Endodermal cell (in vitro differentiated cells): Measurements from ENCODE around the gene DOP1A. TPM values are rescaled to one million over a fixed set of nuclear protein-coding genes. Genes with fewer than 3 reads are reported as not detected.

Source experiments
- DNase-seq: peaks from one replicate; pipeline ENCODE4 v3.0.0-alpha.2; 2017
- H3K27ac ChIP-seq: 2 replicates; pipeline ENCODE4 v1.5.1; 2013; ENCODE audit warnings: mild to moderate bottlenecking, low read depth, low read length, moderate library complexity
- H3K27me3 ChIP-seq: 2 replicates; pipeline ENCODE4 v1.6.1; 2013; ENCODE audit warnings: mild to moderate bottlenecking, low read length, moderate library complexity; ENCODE audit not compliant: insufficient read depth, control insufficient read depth, poor library complexity, severe bottlenecking
- H3K36me3 ChIP-seq: 2 replicates; pipeline ENCODE4 v1.7.0; 2013; ENCODE audit warnings: mild to moderate bottlenecking, low read length, moderate library complexity; ENCODE audit not compliant: control insufficient read depth, insufficient read depth
- H3K4me1 ChIP-seq: one replicate; pipeline ENCODE4 v1.7.0; 2013; ENCODE audit warnings: low read length; ENCODE audit not compliant: control insufficient read depth, insufficient read depth
- H3K4me3 ChIP-seq: 2 replicates; pipeline ENCODE4 v1.5.1; 2013; ENCODE audit warnings: mild to moderate bottlenecking, low read length, moderate library complexity
- H3K9ac ChIP-seq: 2 replicates; pipeline ENCODE4 v1.6.1; 2013; ENCODE audit warnings: mild to moderate bottlenecking, low read length, moderate library complexity; ENCODE audit not compliant: poor library complexity, severe bottlenecking; ENCODE audit errors: extremely low read depth
- H3K9me3 ChIP-seq: 2 replicates; pipeline ENCODE4 v1.6.1; 2013; ENCODE audit warnings: mild to moderate bottlenecking, low read length, moderate library complexity; ENCODE audit not compliant: control insufficient read depth
- H3K27ac Mint-ChIP-seq: 2 replicates; pipeline ENCODE4 v1.8.0; 2020; ENCODE audit warnings: mixed read lengths
- H3K27me3 Mint-ChIP-seq: 2 replicates; pipeline ENCODE4 v1.8.0; 2021; ENCODE audit warnings: mild to moderate bottlenecking, mixed read lengths; ENCODE audit not compliant: insufficient read depth
- H3K36me3 Mint-ChIP-seq: 2 replicates; pipeline ENCODE4 v1.8.0; 2020; ENCODE audit warnings: low read depth, mixed read lengths
- H3K4me1 Mint-ChIP-seq: 2 replicates; pipeline ENCODE4 v1.8.0; 2020; ENCODE audit warnings: mixed read lengths
- H3K4me3 Mint-ChIP-seq: 2 replicates; pipeline ENCODE4 v1.8.0; 2020; ENCODE audit warnings: mild to moderate bottlenecking, moderate library complexity, mixed read lengths
- H3K9me3 Mint-ChIP-seq: 2 replicates; pipeline ENCODE4 v1.8.0; 2020; ENCODE audit warnings: mild to moderate bottlenecking, mixed read lengths
- WGBS, 2 experiments: methylation state at CpG; one replicate each; pipeline versions ENCODE4 v1.1.5 to v1.1.7; 2013; ENCODE audit warnings: missing lambda C conversion rate in 2 of 2, mixed read lengths in 1 of 2; ENCODE audit not compliant: insufficient coverage in 1 of 2, insufficient read length in 1 of 2; 5-methylcytosine and 5-hydroxymethylcytosine counted together
- total RNA-seq, 2 donors: library from RNA; stranded (reverse); fragmentation: NEBNext Ultra II Directional in 1 of 2; extraction: Animal tissue kit (Norgen Biotek cat#: 25700) in 1 of 2; gene quantifications; 2 replicates in 1 of 2; 3 replicates in 1 of 2; pipeline ENCODE4 v1.2.1, GENCODE V29; 2021
- TF ChIP-seq, protein P1 (sequence below): fragments of 200-600 bp; sonication (generic); conservative IDR thresholded peaks from 2 replicates; pipeline ENCODE4 v1.5.0; 2021; ENCODE audit warnings: antibody characterized with exemption, mild to moderate bottlenecking

Gene DOP1A
- total RNA-seq, 2 donors from 2014 or later, result 32.2 to 36.0 TPM

DNA sequence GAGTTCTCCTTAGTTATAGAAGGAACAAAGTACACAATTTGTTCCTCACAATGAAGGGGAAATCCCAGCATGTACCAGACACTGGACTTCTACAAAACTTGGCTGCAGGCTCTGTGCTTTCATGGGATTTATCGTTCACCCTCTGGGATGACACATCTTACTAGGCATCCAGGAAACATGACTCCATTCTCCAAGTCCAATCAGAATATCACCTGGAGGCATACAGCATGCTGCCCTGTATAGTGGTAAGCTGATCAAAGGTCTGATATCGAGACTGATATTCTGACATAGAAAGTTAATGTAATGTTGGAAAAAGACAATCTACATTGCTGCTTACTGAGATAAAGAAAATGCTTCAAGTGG is 132.4 kb downstream of the DOP1A start:
- Mint-ChIP-seq H3K4me1 (peaks cover 2% of the 10 kb centered on the region), H3K4me3 (no peak overlapping the region), H3K36me3 (peaks cover 22% of the 10 kb centered on the region), H3K27me3 (no peaks in the 10 kb centered on the region), H3K9me3 (peaks cover 1% of the 10 kb centered on the region), H3K27ac (no peak overlapping the region)
- H3K4me1 ChIP-seq, result no peaks in the 10 kb centered on the region
- H3K27ac ChIP-seq, result no peak overlapping the region
- H3K9ac ChIP-seq, result no peak overlapping the region
- H3K27me3 ChIP-seq, result no peaks in the 10 kb centered on the region
- H3K4me3 ChIP-seq, result no peak overlapping the region
- no peak for DNase-seq
- peaks cover 6% of the 10 kb centered on the region for H3K9me3 ChIP-seq
- TF ChIP-seq, protein P1, sequence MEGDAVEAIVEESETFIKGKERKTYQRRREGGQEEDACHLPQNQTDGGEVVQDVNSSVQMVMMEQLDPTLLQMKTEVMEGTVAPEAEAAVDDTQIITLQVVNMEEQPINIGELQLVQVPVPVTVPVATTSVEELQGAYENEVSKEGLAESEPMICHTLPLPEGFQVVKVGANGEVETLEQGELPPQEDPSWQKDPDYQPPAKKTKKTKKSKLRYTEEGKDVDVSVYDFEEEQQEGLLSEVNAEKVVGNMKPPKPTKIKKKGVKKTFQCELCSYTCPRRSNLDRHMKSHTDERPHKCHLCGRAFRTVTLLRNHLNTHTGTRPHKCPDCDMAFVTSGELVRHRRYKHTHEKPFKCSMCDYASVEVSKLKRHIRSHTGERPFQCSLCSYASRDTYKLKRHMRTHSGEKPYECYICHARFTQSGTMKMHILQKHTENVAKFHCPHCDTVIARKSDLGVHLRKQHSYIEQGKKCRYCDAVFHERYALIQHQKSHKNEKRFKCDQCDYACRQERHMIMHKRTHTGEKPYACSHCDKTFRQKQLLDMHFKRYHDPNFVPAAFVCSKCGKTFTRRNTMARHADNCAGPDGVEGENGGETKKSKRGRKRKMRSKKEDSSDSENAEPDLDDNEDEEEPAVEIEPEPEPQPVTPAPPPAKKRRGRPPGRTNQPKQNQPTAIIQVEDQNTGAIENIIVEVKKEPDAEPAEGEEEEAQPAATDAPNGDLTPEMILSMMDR, result no peak
- 93 to 100% methylated on average over 1 to 2 of the region's 2 CpGs for WGBS, 2 experiments
- H3K36me3 ChIP-seq, result peaks cover 29% of the 10 kb centered on the region

DNA sequence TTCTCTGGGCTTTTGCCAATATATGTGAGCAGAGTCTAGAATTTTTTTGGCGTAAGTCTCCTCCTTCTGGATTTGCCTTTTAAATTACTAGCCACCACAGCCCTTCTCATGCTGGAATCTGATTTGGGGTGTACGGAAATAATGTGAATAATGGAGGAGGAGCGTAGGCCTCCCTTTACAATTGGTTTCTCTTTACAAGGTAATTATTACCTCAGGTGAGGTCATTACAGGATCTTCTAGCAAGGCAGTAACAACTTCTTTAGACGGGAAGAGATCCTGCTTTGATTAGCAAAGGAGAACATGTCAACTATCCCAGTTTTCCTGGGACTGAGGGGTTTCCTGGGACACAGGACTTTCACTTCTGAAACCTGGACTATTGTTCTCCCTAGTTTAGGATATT is 134.6 kb downstream of the DOP1A start:
- TF ChIP-seq, protein P1, result no peak
- DNase-seq, result no peak

DNA sequence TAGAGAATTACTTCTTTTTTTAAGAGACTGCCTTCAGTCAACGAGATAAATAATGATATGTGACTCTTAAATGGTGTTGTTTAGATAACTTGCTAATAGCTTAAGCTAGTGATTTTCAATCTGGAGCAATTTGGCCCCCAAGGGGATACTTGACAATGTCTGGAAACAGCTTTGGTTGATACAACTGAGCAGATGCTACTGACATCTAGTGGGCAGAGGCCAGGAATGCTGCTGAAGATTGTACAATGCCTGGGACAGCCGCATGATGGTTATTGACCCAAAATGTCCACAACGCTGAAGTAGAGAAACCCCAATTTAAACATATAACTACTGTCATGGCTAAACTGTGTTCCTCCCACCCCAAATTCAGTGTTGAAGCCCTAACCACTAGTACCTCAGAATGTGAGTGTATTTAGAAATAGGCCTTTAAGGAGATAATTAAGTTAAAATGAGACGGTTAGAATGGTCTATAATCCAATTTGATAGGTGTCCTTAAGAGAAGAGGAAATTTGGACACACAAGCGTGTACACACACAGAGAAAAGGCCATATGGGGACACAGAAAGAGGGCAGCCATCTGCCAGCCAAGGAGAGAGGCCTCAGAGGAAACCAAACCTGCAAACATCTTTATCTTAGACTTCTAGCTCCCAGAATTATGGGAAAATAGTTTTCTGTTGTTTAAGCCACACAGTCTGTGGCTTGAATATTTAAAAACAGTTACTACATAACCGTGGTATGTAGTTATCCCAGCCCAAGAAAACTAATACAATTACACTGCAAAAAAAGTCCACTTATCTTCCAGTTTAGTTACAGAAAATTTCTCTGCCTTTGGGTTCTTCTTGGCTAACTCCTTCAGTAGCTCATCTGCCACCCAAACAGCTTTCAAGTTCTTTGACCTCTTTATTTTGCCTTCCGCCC is 147.9 kb downstream of the DOP1A start:
- DNase-seq, result peak; percentile 69

More for the DNA sequence above, 134.6 kb downstream of the DOP1A start:
- peaks cover 10% of the 10 kb centered on the region for H3K36me3 Mint-ChIP-seq
- peaks cover 8% of the 10 kb centered on the region for H3K36me3 ChIP-seq
- H3K4me1 ChIP-seq, result no peaks in the 10 kb centered on the region
- H3K4me1 Mint-ChIP-seq, result peaks cover 2% of the 10 kb centered on the region
- H3K9me3 ChIP-seq, result no peaks in the 10 kb centered on the region
- H3K9ac ChIP-seq, result no peak overlapping the region
- H3K9me3 Mint-ChIP-seq, result peaks cover 1% of the 10 kb centered on the region
- 83 to 100% methylated on average over 1 to 4 of the region's 4 CpGs for WGBS, 2 experiments
- H3K4me3 Mint-ChIP-seq, result no peak overlapping the region
- H3K4me3 ChIP-seq, result no peak overlapping the region
- H3K27ac ChIP-seq, result no peak overlapping the region
- no peaks in the 10 kb centered on the region for H3K27me3 ChIP-seq
- H3K27me3 Mint-ChIP-seq, result no peaks in the 10 kb centered on the region
- no peak overlapping the region for H3K27ac Mint-ChIP-seq

More for the DNA sequence above, 147.9 kb downstream of the DOP1A start:
- no peak overlapping the region for H3K9ac ChIP-seq
- Mint-ChIP-seq H3K27ac (peak overlapping the region; percentile 11), H3K4me1 (peaks cover 6% of the 10 kb centered on the region), H3K27me3 (no peaks in the 10 kb centered on the region), H3K9me3 (no peaks in the 10 kb centered on the region), H3K4me3 (no peak overlapping the region), H3K36me3 (no peaks in the 10 kb centered on the region)
- TF ChIP-seq, protein P1, result peak; percentile 83
- 59 to 61% methylated on average over 6 to 7 of the region's 7 CpGs for WGBS, 2 experiments
- H3K4me1 ChIP-seq, result no peaks in the 10 kb centered on the region
- no peak overlapping the region for H3K27ac ChIP-seq
- no peak overlapping the region for H3K4me3 ChIP-seq
- H3K36me3 ChIP-seq, result no peaks in the 10 kb centered on the region
- H3K27me3 ChIP-seq, result no peaks in the 10 kb centered on the region
- no peaks in the 10 kb centered on the region for H3K9me3 ChIP-seq
